Activated CD8-positive, alpha-beta memory T cell treated with anti-CD3 and anti-CD28 coated beads, Interleukin-2, amount 10 ng/mL, durations not matched to agents 7 days and 5 days (primary cell): ENCODE results near the gene FGF23. TPM values are rescaled to one million over a fixed set of nuclear protein-coding genes. Genes with fewer than 3 reads are reported as not detected.
A peak's percentile ranks its signal among the peaks of the same experiment; 100 is the strongest.

ENCODE experiments used
- ATAC-seq: fragments of 150-1000 bp; cut with Tn5 transposase; one replicate; pipeline ENCODE4 v1.10.0; 2021; ENCODE audit warnings: moderate library complexity
- CTCF ChIA-PET: fragments of 350-600 bp; sonication (Branson Sonifier 250); formaldehyde crosslinking; loops from one replicate; lab custom pipeline; 2021; ENCODE audit warnings: antibody characterized with exemption; lab: Charles Lee
- DNase-seq: peaks from one replicate; pipeline ENCODE4 v3.0.0-alpha.2; 2020
- H3K27ac Mint-ChIP-seq: one replicate; pipeline ENCODE4 v1.8.0; 2021; ENCODE audit warnings: mild to moderate bottlenecking, mixed read lengths
- H3K27me3 Mint-ChIP-seq: one replicate; pipeline ENCODE4 v1.8.0; 2021; ENCODE audit warnings: mixed read lengths
- H3K36me3 Mint-ChIP-seq: one replicate; pipeline ENCODE4 v1.8.0; 2021; ENCODE audit warnings: mild to moderate bottlenecking, mixed read lengths
- H3K4me1 Mint-ChIP-seq: one replicate; pipeline ENCODE4 v1.8.0; 2021; ENCODE audit warnings: mixed read lengths
- H3K4me3 Mint-ChIP-seq: one replicate; pipeline ENCODE4 v1.8.0; 2021; ENCODE audit warnings: mild to moderate bottlenecking, moderate library complexity, mixed read lengths
- H3K9me3 Mint-ChIP-seq: one replicate; pipeline ENCODE4 v1.8.0; 2022; ENCODE audit warnings: low read depth, mixed read lengths
- total RNA-seq, 2 experiments: library from RNA; stranded (reverse); gene quantifications; one replicate each; pipeline ENCODE4 v1.2.3, GENCODE V29; 2021

FGF23 gene
- total RNA-seq, 2 experiments from 2014 or later = not detected

GRCh38 chr12:4372653-4373052 lies 6.9 kb downstream of the FGF23 start:
- Mint-ChIP-seq H3K27me3 (peaks cover 37% of the 10 kb centered on the region), H3K4me3 (no peak overlapping the region), H3K4me1 (no peaks in the 10 kb centered on the region), H3K27ac (no peak overlapping the region), H3K9me3 (no peaks in the 10 kb centered on the region), H3K36me3 (no peaks in the 10 kb centered on the region)
- ATAC-seq (no peak), DNase-seq (no peak)
- CTCF ChIA-PET = no interaction called here

- Mint-ChIP-seq H3K27me3 (peaks cover 48% of the 10 kb centered on the region), H3K4me3 (no peak overlapping the region), H3K27ac (no peak overlapping the region)
Measured at GRCh38 chr12:4370265-4370664, 9.2 kb downstream of the FGF23 start.

GRCh38 chr12:4369548-4369947 lies 10.0 kb downstream of the FGF23 start:
- ATAC-seq = no peak
- H3K4me3 Mint-ChIP-seq = no peak overlapping the region
- H3K36me3 Mint-ChIP-seq = no peaks in the 10 kb centered on the region
- H3K27me3 Mint-ChIP-seq = peaks cover 49% of the 10 kb centered on the region
- CTCF ChIA-PET = no interaction called here
- no peak for DNase-seq
- H3K9me3 Mint-ChIP-seq = no peaks in the 10 kb centered on the region
- no peaks in the 10 kb centered on the region for H3K4me1 Mint-ChIP-seq
- no peak overlapping the region for H3K27ac Mint-ChIP-seq

More at GRCh38 chr12:4370265-4370664, 9.2 kb downstream of the FGF23 start:
- DNase-seq (no peak), ATAC-seq (no peak)
- CTCF ChIA-PET = no interaction called here
- no peaks in the 10 kb centered on the region for H3K9me3 Mint-ChIP-seq
- no peaks in the 10 kb centered on the region for H3K36me3 Mint-ChIP-seq
- no peaks in the 10 kb centered on the region for H3K4me1 Mint-ChIP-seq

GRCh38 chr12:4366090-4366489 lies 13.4 kb downstream of the FGF23 start:
- Mint-ChIP-seq H3K9me3 (no peaks in the 10 kb centered on the region), H3K27me3 (peaks cover 57% of the 10 kb centered on the region), H3K4me1 (no peaks in the 10 kb centered on the region), H3K27ac (no peak overlapping the region), H3K4me3 (no peak overlapping the region), H3K36me3 (no peaks in the 10 kb centered on the region)
- no peak for DNase-seq
- ATAC-seq = no peak
- CTCF ChIA-PET = interaction anchor here (0.6 to 1.1 kb wide), 2 partner anchors 10 to 252 kb away, joined by 3 read pairs; no protein-coding TSS in a partner anchor

- Mint-ChIP-seq H3K27me3 (no peaks in the 10 kb centered on the region), H3K27ac (no peak overlapping the region), H3K9me3 (no peaks in the 10 kb centered on the region), H3K36me3 (peaks cover 12% of the 10 kb centered on the region), H3K4me3 (no peak overlapping the region), H3K4me1 (peaks cover 10% of the 10 kb centered on the region)
- peak; percentile 80 for DNase-seq
- no peak for ATAC-seq
- CTCF ChIA-PET = interaction anchor here (1.1 kb wide), 1 partner anchor 12 kb away, joined by 3 read pairs; no protein-coding TSS in a partner anchor
Measured at GRCh38 chr12:4356041-4356327, 23.5 kb downstream of the FGF23 start.

GRCh38 chr12:4355156-4356040 lies 24.1 kb downstream of the FGF23 start:
- Mint-ChIP-seq H3K4me1 (peaks cover 10% of the 10 kb centered on the region), H3K9me3 (no peaks in the 10 kb centered on the region), H3K27ac (no peak overlapping the region), H3K27me3 (no peaks in the 10 kb centered on the region), H3K4me3 (no peak overlapping the region), H3K36me3 (peaks cover 16% of the 10 kb centered on the region)
- CTCF ChIA-PET = interaction anchor here (0.7 to 1.1 kb wide), 2 partner anchors 13 to 62 kb away, joined by 3 read pairs; no protein-coding TSS in a partner anchor
- ATAC-seq = no peak
- no peak for DNase-seq

GRCh38 chr12:4353785-4354208 lies 25.7 kb downstream of the FGF23 start:
- DNase-seq = peak; percentile 69
- no peak overlapping the region for H3K4me3 Mint-ChIP-seq
- peak; percentile 73 for ATAC-seq
- H3K27ac Mint-ChIP-seq = no peak overlapping the region
- no peaks in the 10 kb centered on the region for H3K27me3 Mint-ChIP-seq
- H3K9me3 Mint-ChIP-seq = no peaks in the 10 kb centered on the region
- peaks cover 10% of the 10 kb centered on the region for H3K4me1 Mint-ChIP-seq
- CTCF ChIA-PET = interaction anchor here (0.7 to 1.2 kb wide), 3 partner anchors 171 to 179 kb away, joined by 3 to 6 read pairs (median 4); no protein-coding TSS in a partner anchor
- H3K36me3 Mint-ChIP-seq = peaks cover 23% of the 10 kb centered on the region

GRCh38 chr12:4346931-4347330 lies 32.6 kb downstream of the FGF23 start:
- Mint-ChIP-seq H3K27me3 (no peaks in the 10 kb centered on the region), H3K36me3 (peaks cover 43% of the 10 kb centered on the region), H3K4me3 (no peak overlapping the region), H3K9me3 (no peaks in the 10 kb centered on the region), H3K4me1 (no peaks in the 10 kb centered on the region), H3K27ac (no peak overlapping the region)
- no peak for ATAC-seq
- no peak for DNase-seq
- CTCF ChIA-PET = no interaction called here

GRCh38 chr12:4331842-4332241 lies 47.7 kb downstream of the FGF23 start:
- H3K36me3 Mint-ChIP-seq = peaks cover 21% of the 10 kb centered on the region
- peaks cover 6% of the 10 kb centered on the region for H3K4me1 Mint-ChIP-seq
- H3K27me3 Mint-ChIP-seq = no peaks in the 10 kb centered on the region
- CTCF ChIA-PET = interaction anchor here (0.7 to 1.0 kb wide), 2 partner anchors 9 to 447 kb away, joined by 4 read pairs; no protein-coding TSS in a partner anchor
- H3K27ac Mint-ChIP-seq = no peak overlapping the region
- no peak for DNase-seq
- no peak overlapping the region for H3K4me3 Mint-ChIP-seq
- ATAC-seq = no peak
- H3K9me3 Mint-ChIP-seq = no peaks in the 10 kb centered on the region

GRCh38 chr12:4331221-4331620 lies 48.3 kb downstream of the FGF23 start:
- H3K4me3 Mint-ChIP-seq = no peak overlapping the region
- CTCF ChIA-PET = interaction anchor here (1.0 to 1.8 kb wide), 2 partner anchors 55 to 446 kb away, joined by 3 to 4 read pairs; no protein-coding TSS in a partner anchor
- no peaks in the 10 kb centered on the region for H3K9me3 Mint-ChIP-seq
- H3K27ac Mint-ChIP-seq = no peak overlapping the region
- peaks cover 17% of the 10 kb centered on the region for H3K36me3 Mint-ChIP-seq
- no peaks in the 10 kb centered on the region for H3K27me3 Mint-ChIP-seq
- H3K4me1 Mint-ChIP-seq = peaks cover 8% of the 10 kb centered on the region
- ATAC-seq (no peak), DNase-seq (no peak)

GRCh38 chr12:4330203-4330602 lies 49.3 kb downstream of the FGF23 start:
- Mint-ChIP-seq H3K36me3 (peaks cover 12% of the 10 kb centered on the region), H3K27me3 (no peaks in the 10 kb centered on the region), H3K4me3 (no peak overlapping the region), H3K27ac (no peak overlapping the region), H3K9me3 (no peaks in the 10 kb centered on the region), H3K4me1 (peaks cover 12% of the 10 kb centered on the region)
- ATAC-seq (no peak), DNase-seq (no peak)
- CTCF ChIA-PET = interaction anchor here (1.3 to 1.8 kb wide), 2 partner anchors 22 to 54 kb away, joined by 3 to 4 read pairs; no protein-coding TSS in a partner anchor

- Mint-ChIP-seq H3K36me3 (peaks cover 20% of the 10 kb centered on the region), H3K4me3 (no peak overlapping the region), H3K4me1 (peaks cover 28% of the 10 kb centered on the region), H3K9me3 (no peaks in the 10 kb centered on the region), H3K27ac (no peak overlapping the region), H3K27me3 (no peaks in the 10 kb centered on the region)
- DNase-seq (no peak), ATAC-seq (no peak)
- CTCF ChIA-PET = no interaction called here
Measured at GRCh38 chr12:4327293-4327692, 52.2 kb downstream of the FGF23 start.

GRCh38 chr12:4325966-4326365 lies 53.5 kb downstream of the FGF23 start:
- H3K27me3 Mint-ChIP-seq = no peaks in the 10 kb centered on the region
- CTCF ChIA-PET = no interaction called here
- H3K4me3 Mint-ChIP-seq = no peak overlapping the region
- DNase-seq (no peak), ATAC-seq (no peak)
- peaks cover 20% of the 10 kb centered on the region for H3K36me3 Mint-ChIP-seq
- no peaks in the 10 kb centered on the region for H3K9me3 Mint-ChIP-seq
- peaks cover 32% of the 10 kb centered on the region for H3K4me1 Mint-ChIP-seq
- no peak overlapping the region for H3K27ac Mint-ChIP-seq

GRCh38 chr12:4324366-4324765 lies 55.1 kb downstream of the FGF23 start:
- Mint-ChIP-seq H3K4me3 (no peak overlapping the region), H3K27ac (no peak overlapping the region), H3K4me1 (peaks cover 42% of the 10 kb centered on the region), H3K36me3 (peaks cover 18% of the 10 kb centered on the region), H3K27me3 (no peaks in the 10 kb centered on the region), H3K9me3 (no peaks in the 10 kb centered on the region)
- no peak for DNase-seq
- ATAC-seq = no peak
- CTCF ChIA-PET = interaction anchor here (1.0 to 1.2 kb wide), 3 partner anchors 9 to 360 kb away, joined by 3 read pairs; no protein-coding TSS in a partner anchor
